Measurements from ENCODE around the gene DNAH10.
"Not testable (repeated sequence)": the region's sequence is repeated elsewhere in the genome, so short reads cannot be mapped to it uniquely, and the experiment has no call there.

DNAH10 gene

DNA sequence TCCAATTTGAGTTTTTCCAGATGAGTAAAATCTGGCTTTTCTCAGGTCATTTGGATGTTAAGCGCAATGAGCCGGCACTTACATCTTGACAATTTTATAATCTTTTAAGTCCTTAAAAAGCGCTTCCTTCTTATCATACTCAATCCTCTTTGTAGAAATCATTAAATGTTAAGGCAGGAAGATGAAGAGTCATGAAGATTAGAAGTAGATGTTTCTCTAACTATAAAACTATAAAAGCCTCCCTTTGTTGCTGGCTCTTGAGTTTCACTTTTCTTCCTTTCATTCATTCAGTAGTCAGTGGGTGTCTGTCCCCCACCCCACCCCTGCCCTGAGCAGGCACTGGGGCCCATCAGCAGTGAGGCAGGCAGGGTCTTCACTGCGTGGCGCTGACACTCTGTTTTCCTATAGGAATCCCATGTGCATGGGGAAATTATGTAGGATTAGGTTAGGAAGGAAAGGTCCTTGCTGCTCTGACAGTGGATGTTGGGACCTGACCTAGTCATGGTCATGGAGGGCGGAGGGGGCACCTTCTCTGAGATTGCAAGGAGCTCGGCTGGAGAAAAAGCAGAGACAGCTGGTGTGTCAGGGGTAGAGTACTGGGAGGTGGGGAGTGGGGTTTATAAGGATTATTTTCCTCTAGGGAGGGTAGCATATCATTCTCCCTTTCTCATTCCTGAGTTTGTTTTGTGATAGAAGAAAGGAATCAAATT is 144.8 kb downstream of the DNAH10 start:
- peaks cover 4% of the 10 kb centered on the region; the same call in 1 of the 2 replicates for H3K4me1 ChIP-seq (ENCODE audit: control insufficient read depth, insufficient read depth, low read length)
- H3K9me3 ChIP-seq (ENCODE audit: control insufficient read depth, insufficient read depth, low read depth, low read length) = no peaks in the 10 kb centered on the region
- no peaks in the 10 kb centered on the region for H3K36me3 ChIP-seq (ENCODE audit: control insufficient read depth, insufficient read depth, low read length)
- H3K4me3 ChIP-seq (ENCODE audit: low read depth, low read length) = no peak overlapping the region
- H3K27me3 ChIP-seq (ENCODE audit: control insufficient read depth, insufficient read depth, low read length) = peaks cover 14% of the 10 kb centered on the region; the same call in 1 of the 2 replicates
- H3K27ac ChIP-seq (ENCODE audit: low read depth, low read length) = no peak overlapping the region
- no peak overlapping the region for H3K9ac ChIP-seq (ENCODE audit: low read length)

DNA sequence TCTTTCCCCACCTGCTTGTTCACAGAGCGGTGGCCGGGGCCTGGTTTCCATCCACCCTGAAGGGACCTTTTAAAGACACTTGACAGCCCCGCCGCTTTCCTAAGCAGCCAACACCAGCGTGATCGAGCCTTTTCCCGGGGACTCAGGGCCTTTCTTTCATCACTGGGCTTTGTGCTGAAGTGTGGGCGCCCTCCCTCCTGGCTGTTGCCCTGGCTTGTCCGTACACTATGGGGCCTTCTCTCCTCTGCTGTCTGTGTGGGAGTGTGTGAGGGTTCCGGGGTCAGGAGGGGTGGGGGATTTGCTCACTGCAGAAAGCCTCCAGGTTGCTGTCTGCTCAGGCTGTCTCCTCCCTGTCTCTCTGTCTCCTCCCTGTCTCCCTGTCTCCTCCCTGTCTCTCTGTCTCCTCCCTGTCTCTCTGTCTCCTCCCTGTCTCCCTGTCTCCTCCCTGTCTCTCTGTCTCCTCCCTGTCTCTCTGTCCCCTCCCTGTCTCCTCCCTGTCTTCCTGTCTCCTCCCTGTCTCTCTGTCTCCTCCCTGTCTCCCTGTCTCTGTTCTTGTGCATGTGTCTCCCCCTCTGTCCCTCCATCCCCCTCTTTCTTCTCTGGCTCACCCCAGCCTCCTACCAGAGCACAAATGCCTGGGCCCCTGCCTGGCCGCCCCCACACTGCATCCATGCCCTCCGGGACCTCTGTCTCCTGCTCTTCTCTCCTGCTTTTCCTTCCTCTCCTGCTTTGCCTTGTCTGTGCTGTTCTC is 145.8 kb downstream of the DNAH10 start:
- no peak overlapping the region for H3K27ac ChIP-seq (ENCODE audit: low read depth, low read length)
- H3K9ac ChIP-seq (ENCODE audit: low read length) = no peak overlapping the region
- H3K36me3 ChIP-seq (ENCODE audit: control insufficient read depth, insufficient read depth, low read length) = no peaks in the 10 kb centered on the region
- no peaks in the 10 kb centered on the region for H3K9me3 ChIP-seq (ENCODE audit: control insufficient read depth, insufficient read depth, low read depth, low read length)
- H3K27me3 ChIP-seq (ENCODE audit: control insufficient read depth, insufficient read depth, low read length) = peaks cover 10% of the 10 kb centered on the region; the same call in 1 of the 2 replicates
- peaks cover 4% of the 10 kb centered on the region; the same call in 1 of the 2 replicates for H3K4me1 ChIP-seq (ENCODE audit: control insufficient read depth, insufficient read depth, low read length)
- H3K4me3 ChIP-seq (ENCODE audit: low read depth, low read length) = no peak overlapping the region

DNA sequence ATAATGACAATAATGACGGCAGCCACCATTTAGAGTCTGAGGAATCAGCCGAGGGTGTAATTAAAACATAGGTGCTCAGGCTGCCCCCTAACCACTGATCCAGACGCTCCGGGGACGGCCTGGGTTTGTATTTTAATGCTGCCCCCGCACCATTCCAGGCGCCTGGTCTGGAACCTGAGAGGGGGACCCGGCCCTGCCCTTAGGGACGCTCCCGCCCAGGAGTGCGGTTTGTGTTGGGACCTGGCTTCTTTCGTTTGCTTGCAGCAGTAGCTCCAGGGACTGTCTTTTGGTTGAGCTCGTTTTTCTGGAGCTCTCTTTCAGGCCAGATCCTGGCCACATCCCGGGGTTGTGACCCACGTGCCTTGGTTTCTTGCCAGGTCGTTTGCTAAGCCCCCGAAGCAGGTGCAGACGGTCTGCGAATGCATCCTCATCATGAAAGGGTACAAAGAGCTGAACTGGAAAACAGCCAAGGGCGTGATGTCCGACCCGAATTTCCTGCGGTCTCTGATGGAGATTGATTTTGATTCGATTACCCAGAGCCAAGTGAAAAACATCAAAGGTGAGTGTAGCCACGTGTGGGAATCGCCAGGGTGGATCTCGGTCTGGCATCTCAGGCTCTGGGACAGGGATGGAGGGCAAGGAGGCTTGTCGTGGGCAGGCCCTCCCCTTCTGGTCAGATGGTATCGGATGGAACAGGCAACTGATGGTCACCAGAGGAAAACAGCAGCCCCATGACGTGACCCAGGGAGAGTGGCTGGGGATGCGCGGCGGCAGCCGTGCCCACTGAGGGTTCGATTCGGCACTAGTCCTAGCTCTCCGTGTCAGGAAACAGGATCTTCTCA is 147.0 kb downstream of the DNAH10 start:
- Histone ChIP-seq H3K4me3 (ENCODE audit: low read depth, low read length) (no peak overlapping the region), H3K9ac (ENCODE audit: low read length) (no peak overlapping the region), H3K4me1 (ENCODE audit: control insufficient read depth, insufficient read depth, low read length) (peaks cover 4% of the 10 kb centered on the region; the same call in 1 of the 2 replicates), H3K27ac (ENCODE audit: low read depth, low read length) (no peak overlapping the region), H3K9me3 (ENCODE audit: control insufficient read depth, insufficient read depth, low read depth, low read length) (no peaks in the 10 kb centered on the region), H3K27me3 (ENCODE audit: control insufficient read depth, insufficient read depth, low read length) (0 out of 2 replicates have a peak, but pooled peaks cover under 1% of the 10 kb centered on the region), H3K36me3 (ENCODE audit: control insufficient read depth, insufficient read depth, low read length) (no peaks in the 10 kb centered on the region)

DNA sequence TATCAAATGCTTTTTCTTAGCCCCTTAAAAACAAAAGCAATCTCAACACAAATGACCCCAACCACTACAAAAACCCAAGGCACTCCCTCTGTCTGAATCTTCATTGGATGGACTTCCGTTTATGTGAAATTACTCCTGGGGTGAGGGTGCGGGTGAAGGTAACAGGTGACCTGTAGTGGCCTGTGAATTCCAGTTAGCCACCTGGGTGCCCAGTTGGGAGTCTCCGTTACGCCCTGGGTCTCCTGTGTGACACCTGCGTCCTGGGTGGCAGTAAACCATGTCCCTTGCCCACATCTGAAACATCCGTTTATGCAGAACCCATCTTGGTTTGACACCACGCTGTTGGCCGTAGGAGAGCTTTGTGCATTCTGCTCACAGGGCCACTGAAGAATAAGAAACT is 148.0 kb downstream of the DNAH10 start:
- H3K4me1 ChIP-seq (ENCODE audit: control insufficient read depth, insufficient read depth, low read length) = peaks cover 10% of the 10 kb centered on the region; the same call in 1 of the 2 replicates
- H3K27ac ChIP-seq (ENCODE audit: low read depth, low read length) = no peak overlapping the region
- H3K36me3 ChIP-seq (ENCODE audit: control insufficient read depth, insufficient read depth, low read length) = no peaks in the 10 kb centered on the region

DNA sequence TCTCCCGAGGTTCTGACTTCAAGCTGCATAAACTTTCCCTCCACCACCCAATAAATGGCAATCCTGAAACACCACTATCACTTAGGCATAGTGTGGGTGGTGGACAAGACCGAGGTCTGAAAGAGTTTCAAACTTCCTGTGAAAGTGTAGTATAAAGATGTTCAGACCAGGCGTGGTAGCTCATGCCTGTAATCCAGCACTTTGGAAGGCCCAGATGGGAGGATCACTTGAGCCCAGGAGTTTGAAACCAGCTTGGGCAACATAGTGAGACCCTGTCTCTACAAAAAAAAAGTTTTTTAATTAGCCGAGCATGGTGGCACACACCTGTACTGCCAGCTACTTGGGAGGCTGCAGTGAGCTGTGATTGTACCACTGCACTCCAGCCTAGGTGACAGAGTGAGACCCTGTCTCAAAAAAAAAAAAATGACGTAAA is 148.7 kb downstream of the DNAH10 start:
- H3K4me1 ChIP-seq (ENCODE audit: control insufficient read depth, insufficient read depth, low read length) = peaks cover 10% of the 10 kb centered on the region; the same call in 1 of the 2 replicates
- H3K27me3 ChIP-seq (ENCODE audit: control insufficient read depth, insufficient read depth, low read length) = peaks cover 6% of the 10 kb centered on the region; the same call in 1 of the 2 replicates
- no peaks in the 10 kb centered on the region for H3K36me3 ChIP-seq (ENCODE audit: control insufficient read depth, insufficient read depth, low read length)
- H3K27ac ChIP-seq (ENCODE audit: low read depth, low read length) = no peak overlapping the region
- no peak overlapping the region for H3K9ac ChIP-seq (ENCODE audit: low read length)
- H3K4me3 ChIP-seq (ENCODE audit: low read depth, low read length) = no peak overlapping the region
- no peaks in the 10 kb centered on the region for H3K9me3 ChIP-seq (ENCODE audit: control insufficient read depth, insufficient read depth, low read depth, low read length)

More for the DNA sequence above, 148.0 kb downstream of the DNAH10 start:
- Histone ChIP-seq H3K27me3 (ENCODE audit: control insufficient read depth, insufficient read depth, low read length) (no peaks in the 10 kb centered on the region; the same call in 1 of the 2 replicates), H3K4me3 (ENCODE audit: low read depth, low read length) (no peak overlapping the region), H3K9me3 (ENCODE audit: control insufficient read depth, insufficient read depth, low read depth, low read length) (no peaks in the 10 kb centered on the region), H3K9ac (ENCODE audit: low read length) (no peak overlapping the region)

DNA sequence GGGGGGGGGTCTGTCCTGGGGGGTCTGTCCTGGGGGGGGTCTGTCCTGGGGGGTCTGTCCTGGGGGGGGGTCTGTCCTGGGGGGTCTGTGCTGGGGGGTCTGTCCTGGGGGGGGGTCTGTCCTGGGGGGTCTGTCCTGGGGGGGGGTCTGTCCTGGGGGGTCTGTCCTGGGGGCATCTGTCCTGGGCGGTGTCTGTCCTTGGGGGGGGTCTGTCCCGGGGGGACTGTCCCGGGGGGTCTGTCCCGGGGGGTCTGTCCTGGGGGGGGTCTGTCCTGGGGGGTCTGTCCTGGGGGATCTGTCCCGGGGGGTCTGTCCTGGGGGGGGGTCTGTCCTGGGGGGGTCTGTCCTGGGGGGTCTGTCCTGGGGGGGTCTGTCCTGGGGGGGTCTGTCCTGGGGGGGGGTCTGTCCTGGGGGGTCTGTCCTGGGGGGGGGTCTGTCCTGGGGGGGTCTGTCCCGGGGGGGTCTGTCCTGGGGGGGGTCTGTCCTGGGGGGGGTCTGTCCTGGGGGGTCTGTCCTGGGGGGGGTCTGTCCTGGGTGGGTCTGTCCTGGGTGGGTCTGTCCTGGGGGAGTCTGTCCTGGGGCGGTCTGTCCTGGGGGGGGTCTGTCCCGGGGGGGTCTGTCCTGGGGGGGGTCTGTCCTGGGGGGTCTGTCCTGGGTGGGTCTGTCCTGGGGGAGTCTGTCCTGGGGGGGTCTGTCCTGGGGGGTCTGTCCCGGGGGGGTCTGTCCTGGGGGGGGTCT is 149.7 kb downstream of the DNAH10 start:
- H3K36me3 ChIP-seq (ENCODE audit: control insufficient read depth, insufficient read depth, low read length); H3K27ac ChIP-seq (ENCODE audit: low read depth, low read length); H3K4me3 ChIP-seq (ENCODE audit: low read depth, low read length); H3K9ac ChIP-seq (ENCODE audit: low read length); H3K9me3 ChIP-seq (ENCODE audit: control insufficient read depth, insufficient read depth, low read depth, low read length): not testable (repeated sequence)
- Histone ChIP-seq H3K27me3 (ENCODE audit: control insufficient read depth, insufficient read depth, low read length) (peaks cover 11% of the 10 kb centered on the region; the same call in 1 of the 2 replicates), H3K4me1 (ENCODE audit: control insufficient read depth, insufficient read depth, low read length) (peaks cover 10% of the 10 kb centered on the region; the same call in 1 of the 2 replicates)

DNA sequence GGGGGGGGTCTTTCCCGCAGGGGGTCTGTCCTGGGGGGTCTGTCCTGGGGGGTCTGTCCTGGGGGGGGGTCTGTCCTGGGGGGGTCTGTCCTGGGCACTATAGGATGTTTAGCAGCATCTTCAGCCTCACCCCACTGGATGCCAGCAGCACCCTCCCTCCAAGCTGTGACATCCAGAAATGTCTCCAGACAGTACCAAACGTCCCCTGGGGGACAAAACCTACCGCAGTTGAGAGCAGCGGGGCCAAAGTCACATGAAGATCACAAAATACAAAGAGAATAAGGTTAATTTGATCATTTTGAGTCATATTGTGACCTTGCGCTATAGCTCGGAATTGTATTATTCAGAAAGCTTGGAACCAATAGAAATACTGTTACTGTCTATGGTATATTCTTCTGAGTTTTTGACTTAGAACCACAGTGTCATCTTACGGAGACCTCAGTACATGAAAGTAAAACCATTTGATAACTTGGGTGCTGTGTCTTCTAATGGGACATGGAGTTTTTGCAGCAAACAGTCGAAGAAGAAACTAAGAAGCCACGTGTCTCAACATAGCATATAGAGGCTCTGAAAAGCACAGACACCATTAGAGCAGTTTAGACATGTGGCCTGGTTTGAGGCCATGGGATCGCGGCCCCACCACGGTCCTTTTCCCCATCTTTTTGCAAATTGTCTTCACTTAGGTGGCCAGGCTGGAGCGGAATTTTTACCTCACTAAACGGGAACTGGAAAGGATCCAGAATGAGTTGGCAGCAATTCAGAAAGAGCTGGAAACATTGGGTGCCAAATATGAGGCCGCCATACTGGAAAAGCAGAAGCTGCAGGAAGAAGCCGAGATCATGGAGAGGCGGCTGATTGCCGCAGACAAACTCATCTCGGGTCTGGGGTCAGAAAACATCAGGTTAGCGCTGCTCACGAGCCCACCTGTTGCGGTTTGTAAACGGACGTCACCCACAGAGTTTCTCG is 150.6 kb downstream of the DNAH10 start:
- H3K4me3 ChIP-seq (ENCODE audit: low read depth, low read length) = no peak overlapping the region
- H3K27me3 ChIP-seq (ENCODE audit: control insufficient read depth, insufficient read depth, low read length) = peaks cover 11% of the 10 kb centered on the region; the same call in 1 of the 2 replicates
- no peak overlapping the region for H3K27ac ChIP-seq (ENCODE audit: low read depth, low read length)
- H3K36me3 ChIP-seq (ENCODE audit: control insufficient read depth, insufficient read depth, low read length) = no peaks in the 10 kb centered on the region
- peaks cover 7% of the 10 kb centered on the region; the same call in 1 of the 2 replicates for H3K4me1 ChIP-seq (ENCODE audit: control insufficient read depth, insufficient read depth, low read length)
- no peaks in the 10 kb centered on the region for H3K9me3 ChIP-seq (ENCODE audit: control insufficient read depth, insufficient read depth, low read depth, low read length)
- H3K9ac ChIP-seq (ENCODE audit: low read length) = no peak overlapping the region

DNA sequence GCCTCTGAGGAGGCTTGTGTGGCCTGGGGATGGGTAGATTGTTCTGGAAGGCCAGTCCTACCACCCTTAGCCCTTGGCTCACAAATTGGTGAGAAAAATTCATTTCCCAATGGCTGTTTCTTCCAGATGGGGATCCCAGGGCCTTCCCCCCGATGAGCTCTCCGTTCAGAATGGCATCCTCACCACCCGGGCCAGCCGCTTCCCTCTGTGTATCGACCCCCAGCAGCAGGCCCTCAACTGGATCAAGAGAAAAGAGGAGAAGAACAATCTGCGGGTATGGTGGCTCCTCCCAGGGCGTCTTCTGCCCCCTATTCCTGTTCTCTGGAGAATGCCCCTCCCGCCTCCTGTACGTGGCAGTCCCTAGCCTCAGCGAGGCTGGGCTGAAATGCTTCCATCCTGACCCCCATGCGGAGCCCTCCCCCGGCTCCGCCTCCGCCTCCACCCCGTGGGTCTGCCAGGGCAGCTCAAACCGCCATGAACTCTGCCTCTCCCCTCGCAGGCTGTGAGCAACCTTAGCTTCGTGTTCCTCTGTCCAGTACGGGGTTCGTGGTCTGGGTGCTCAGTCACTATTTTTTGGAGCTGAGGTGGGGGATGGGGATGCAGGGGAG is 152.7 kb downstream of the DNAH10 start:
- no peak overlapping the region for H3K9ac ChIP-seq (ENCODE audit: low read length)
- H3K36me3 ChIP-seq (ENCODE audit: control insufficient read depth, insufficient read depth, low read length) = no peaks in the 10 kb centered on the region
- H3K9me3 ChIP-seq (ENCODE audit: control insufficient read depth, insufficient read depth, low read depth, low read length) = no peaks in the 10 kb centered on the region
- H3K27me3 ChIP-seq (ENCODE audit: control insufficient read depth, insufficient read depth, low read length) = peaks cover 16% of the 10 kb centered on the region; the same call in 1 of the 2 replicates
- peaks cover 7% of the 10 kb centered on the region; the same call in 1 of the 2 replicates for H3K4me1 ChIP-seq (ENCODE audit: control insufficient read depth, insufficient read depth, low read length)
- H3K4me3 ChIP-seq (ENCODE audit: low read depth, low read length) = no peak overlapping the region
- H3K27ac ChIP-seq (ENCODE audit: low read depth, low read length) = no peak overlapping the region

DNA sequence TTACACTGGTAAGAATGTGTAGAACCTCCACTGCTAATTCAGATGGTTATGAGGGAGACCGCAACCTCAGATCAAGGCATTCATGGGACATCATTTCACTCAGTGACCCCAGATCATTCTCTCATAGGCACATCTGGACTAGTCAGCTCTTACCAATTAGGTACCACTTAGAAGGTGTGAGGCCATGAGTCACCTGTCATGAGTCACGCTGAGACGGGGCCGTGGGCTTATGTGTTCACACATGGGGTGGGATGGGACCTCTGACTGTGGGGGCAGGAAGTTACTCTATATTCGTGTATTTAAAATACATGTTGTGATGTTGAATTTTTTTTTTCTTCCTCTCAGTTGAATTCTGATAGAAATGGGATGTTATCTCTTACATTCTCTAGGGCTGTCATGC is 154.6 kb downstream of the DNAH10 start:
- H3K27ac ChIP-seq (ENCODE audit: low read depth, low read length) = no peak overlapping the region
- peaks cover 16% of the 10 kb centered on the region; the same call in 1 of the 2 replicates for H3K27me3 ChIP-seq (ENCODE audit: control insufficient read depth, insufficient read depth, low read length)
- no peak overlapping the region for H3K4me3 ChIP-seq (ENCODE audit: low read depth, low read length)
- H3K9me3 ChIP-seq (ENCODE audit: control insufficient read depth, insufficient read depth, low read depth, low read length) = no peaks in the 10 kb centered on the region
- peaks cover 7% of the 10 kb centered on the region; the same call in 1 of the 2 replicates for H3K4me1 ChIP-seq (ENCODE audit: control insufficient read depth, insufficient read depth, low read length)
- no peak overlapping the region for H3K9ac ChIP-seq (ENCODE audit: low read length)
- no peaks in the 10 kb centered on the region for H3K36me3 ChIP-seq (ENCODE audit: control insufficient read depth, insufficient read depth, low read length)
